Vagina (tissue), 2 donors: ENCODE data around the gene CD248. TPM values are rescaled to one million over a fixed set of nuclear protein-coding genes. Genes with fewer than 3 reads are reported as not detected.

ENCODE experiments used
- DNase-seq, 2 donors: peaks; one replicate each; pipeline ENCODE4 v3.0.0-alpha.2; 2017; ENCODE audit errors: extremely low spot score in 2 of 2
- H3K27ac ChIP-seq: fragments of 200-600 bp; sonication (generic); one replicate; pipeline ENCODE4 v1.5.1; 2019
- H3K27me3 ChIP-seq: fragments of 200-600 bp; sonication (generic); one replicate; pipeline ENCODE4 v1.5.1; 2019
- H3K36me3 ChIP-seq, 2 donors: fragments of 200-600 bp; sonication (generic); one replicate each; pipeline ENCODE4 v1.5.1; 2017 to 2019
- H3K4me1 ChIP-seq: fragments of 200-600 bp; sonication (generic); one replicate; pipeline ENCODE4 v1.5.1; 2019
- H3K4me3 ChIP-seq, 2 donors: fragments of 200-600 bp; sonication (generic); 1 replicate in 1 of 2; 2 replicates in 1 of 2; pipeline ENCODE4 v1.5.1; 2016 to 2019
- H3K9me3 ChIP-seq: fragments of 200-600 bp; sonication (generic); one replicate; pipeline ENCODE4 v1.5.1; 2019
- CTCF ChIP-seq, 3 experiments: fragments of 450-650 bp in 2 of 3; fragments of 200-600 bp in 1 of 3; sonication (generic) in 1 of 3; IDR thresholded peaks; one replicate each; pipeline ENCODE4 v1.5.1; 2017 to 2019; ENCODE audit warnings: antibody characterized with exemption in 3 of 3, mild to moderate bottlenecking in 2 of 3, moderate library complexity in 2 of 3
- POLR2A ChIP-seq, 2 donors: fragments of 450-650 bp; IDR thresholded peaks; one replicate each; pipeline ENCODE4 v1.6.1; 2017; ENCODE audit warnings: antibody characterized with exemption in 2 of 2, mild to moderate bottlenecking in 2 of 2, moderate library complexity in 2 of 2
- POLR2AphosphoS5 ChIP-seq, 2 donors: sonication (generic); formaldehyde crosslinking; IDR thresholded peaks; one replicate each; pipeline ENCODE4 v1.9.0; 2017; ENCODE audit warnings: antibody characterized with exemption in 2 of 2, mild to moderate bottlenecking in 2 of 2, low read depth in 1 of 2; ENCODE audit not compliant: insufficient read depth in 1 of 2
- intact Hi-C: fragments of 100-400 bp; cut with DNase I; formaldehyde crosslinking; loops from one replicate; pipeline ENCODE4 v1.15.1; 2023
- total RNA-seq: library from RNA; depleted of rRNA; stranded (reverse); fragments of >200 nt; gene quantifications from one replicate; pipeline ENCODE4 v1.2.3, GENCODE V29; 2016

The CD248 gene
- total RNA-seq, 1 donor from 2014 or later, result 45.2 TPM

GRCh38 chr11:66266378-66267038 is 50.3 kb downstream of the CD248 start:
- H3K27me3 ChIP-seq, result no peaks in the 10 kb centered on the region
- no peaks in the 10 kb centered on the region for H3K9me3 ChIP-seq
- peaks cover 0 to 26% of the 10 kb centered on the region in 2 donors for H3K36me3 ChIP-seq
- no peak for TF ChIP-seq CTCF (IDR thresholded peaks at IDR 0.05)
- TF ChIP-seq POLR2AphosphoS5 (IDR thresholded peaks at IDR 0.05; ENCODE audit: insufficient read depth in 1 of 2, low read depth in 1 of 2), result no peak
- no peak for TF ChIP-seq POLR2A (IDR thresholded peaks at IDR 0.05)
- H3K4me1 ChIP-seq, result peaks cover 35% of the 10 kb centered on the region
- H3K4me3 ChIP-seq, result peak overlapping the region; percentile 92 to 97
- H3K27ac ChIP-seq, result peak overlapping the region; percentile 98
- DNase-seq, result no peak
- intact Hi-C loops, result no loop called here

GRCh38 chr11:66265531-66266377 is 51.1 kb downstream of the CD248 start:
- H3K27ac ChIP-seq, result no peak overlapping the region
- peaks cover 0 to 31% of the 10 kb centered on the region in 2 donors for H3K36me3 ChIP-seq
- intact Hi-C loops, result no loop called here

GRCh38 chr11:66264914-66265313 is 51.9 kb downstream of the CD248 start:
- no peak for TF ChIP-seq POLR2AphosphoS5 (IDR thresholded peaks at IDR 0.05; ENCODE audit: insufficient read depth in 1 of 2, low read depth in 1 of 2)
- no peak for TF ChIP-seq POLR2A (IDR thresholded peaks at IDR 0.05)
- no peak for TF ChIP-seq CTCF (IDR thresholded peaks at IDR 0.05)
- Histone ChIP-seq H3K27ac (no peak overlapping the region), H3K4me3 (no peak overlapping the region), H3K9me3 (no peaks in the 10 kb centered on the region), H3K36me3 (peaks cover 0 to 33% of the 10 kb centered on the region in 2 donors), H3K27me3 (no peaks in the 10 kb centered on the region), H3K4me1 (peaks cover 20% of the 10 kb centered on the region)
- intact Hi-C loops, result no loop called here
- no peak for DNase-seq

More at GRCh38 chr11:66265531-66266377, 51.1 kb downstream of the CD248 start:
- Histone ChIP-seq H3K4me3 (no peak overlapping the region), H3K9me3 (no peaks in the 10 kb centered on the region), H3K27me3 (no peaks in the 10 kb centered on the region), H3K4me1 (peaks cover 29% of the 10 kb centered on the region)
- DNase-seq, result no peak
- no peak for TF ChIP-seq CTCF (IDR thresholded peaks at IDR 0.05)
- TF ChIP-seq POLR2A (IDR thresholded peaks at IDR 0.05), result no peak
- TF ChIP-seq POLR2AphosphoS5 (IDR thresholded peaks at IDR 0.05; ENCODE audit: insufficient read depth in 1 of 2, low read depth in 1 of 2), result no peak

Other genes starting within 250 kb of the CD248 start
- 66.0 TPM for gene PACS1, start 246.8 kb downstream of the CD248 start, total RNA-seq
- gene KLC2, start 59.3 kb downstream of the CD248 start, total RNA-seq, result 14.0 TPM
- gene RAB1B, start 48.4 kb downstream of the CD248 start, total RNA-seq, result 72.7 TPM
- gene CNIH2, start 38.9 kb downstream of the CD248 start, total RNA-seq, result 3.2 TPM
- gene YIF1A, start 27.9 kb downstream of the CD248 start, total RNA-seq, result 130 TPM
- 1.7 TPM for gene TMEM151A, start 25.1 kb downstream of the CD248 start, total RNA-seq
- gene RIN1, start 19.4 kb upstream of the CD248 start, total RNA-seq, result 19.2 TPM
- gene BRMS1, start 28.1 kb upstream of the CD248 start, total RNA-seq, result 37.1 TPM
- 25.0 TPM for gene B4GAT1, start 30.6 kb upstream of the CD248 start, total RNA-seq
- gene SLC29A2, start 54.7 kb upstream of the CD248 start, total RNA-seq, result 4.2 TPM
- gene NPAS4, start 104.0 kb upstream of the CD248 start, total RNA-seq, result not detected
- 49.4 TPM for gene MRPL11, start 121.8 kb upstream of the CD248 start, total RNA-seq
- 21.6 TPM for gene PELI3, start 149.9 kb upstream of the CD248 start, total RNA-seq
- 10.8 TPM for gene DPP3, start 163.4 kb upstream of the CD248 start, total RNA-seq
- gene BBS1, start 193.6 kb upstream of the CD248 start, total RNA-seq, result 53.8 TPM
- 16.5 TPM for gene ZDHHC24, start 229.0 kb upstream of the CD248 start, total RNA-seq
- not detected for gene ACTN3, start 229.9 kb upstream of the CD248 start, total RNA-seq